Heart left ventricle (tissue), 16 donors: ENCODE results near the gene ICE1. TPM values are rescaled to one million over a fixed set of nuclear protein-coding genes. Genes with fewer than 3 reads are reported as not detected.

ENCODE experiments used
- ATAC-seq, 4 donors: fragments of 200-7000 bp; cut with Tn5 transposase; one replicate each; pipeline ENCODE4 v1.9.1; 2020 to 2022; ENCODE audit warnings: moderate library complexity in 4 of 4, mild to moderate bottlenecking in 3 of 4, moderate number of reproducible peaks in 1 of 4
- DNase-seq, 5 donors: peaks; one replicate each; pipeline ENCODE4 v3.0.0-alpha.2; 2020
- H3K27ac ChIP-seq, 12 donors: fragments of 200-600 bp; sonication (generic) in 4 of 12; one replicate each; pipeline versions ENCODE4 v1.5.0 to v1.8.0; 2016 to 2022; ENCODE audit warnings: mild to moderate bottlenecking in 2 of 12
- H3K27me3 ChIP-seq, 9 donors: fragments of 200-600 bp; sonication (generic) in 2 of 9; one replicate each; pipeline versions ENCODE4 v1.5.1 to v1.8.0; 2016 to 2022; ENCODE audit warnings: mild to moderate bottlenecking in 3 of 9
- H3K36me3 ChIP-seq, 9 donors: fragments of 200-600 bp; sonication (generic) in 2 of 9; one replicate each; pipeline versions ENCODE4 v1.5.0 to v1.8.0; 2018 to 2022; ENCODE audit warnings: mild to moderate bottlenecking in 2 of 9
- H3K4me1 ChIP-seq, 12 donors: fragments of 200-600 bp; sonication (generic) in 4 of 12; one replicate each; pipeline versions ENCODE4 v1.5.0 to v1.8.0; 2016 to 2022; ENCODE audit warnings: mild to moderate bottlenecking in 3 of 12
- H3K4me3 ChIP-seq, 12 donors: fragments of 200-600 bp; sonication (generic) in 4 of 12; one replicate each; pipeline versions ENCODE4 v1.5.0 to v1.8.0; 2017 to 2022; ENCODE audit warnings: mild to moderate bottlenecking in 9 of 12, moderate library complexity in 4 of 12
- H3K9me3 ChIP-seq, 12 donors: fragments of 200-600 bp; sonication (generic) in 4 of 12; one replicate each; pipeline versions ENCODE4 v1.5.0 to v1.8.0; 2016 to 2022; ENCODE audit warnings: mild to moderate bottlenecking in 1 of 12
- CTCF ChIP-seq, 12 donors: fragments of 200-600 bp; sonication (generic) in 4 of 12; IDR thresholded peaks; one replicate each; pipeline versions ENCODE4 v1.5.0 to v1.8.0; 2018 to 2022; ENCODE audit warnings: antibody characterized with exemption in 12 of 12, mild to moderate bottlenecking in 5 of 12
- POLR2A ChIP-seq, 2 donors: fragments of 450-650 bp; IDR thresholded peaks; one replicate each; pipeline ENCODE4 v1.6.1; 2017; ENCODE audit warnings: antibody characterized with exemption in 2 of 2, mild to moderate bottlenecking in 2 of 2, moderate library complexity in 2 of 2
- WGBS, 4 donors: extraction: QIAGEN DNeasy Blood & Tissue Kit in 2 of 4; methylation state at CpG; one replicate each; pipeline versions ENCODE4 v1.1.5 to v1.1.7; 2013 to 2018; 5-methylcytosine and 5-hydroxymethylcytosine counted together
- intact Hi-C, 10 donors: fragments of 100-400 bp; cut with DNase I; formaldehyde crosslinking; loops; one replicate each; pipeline versions ENCODE4 v1.11.1 to v1.14.2; 2022
- polyA plus RNA-seq, 2 donors: library from polyadenylated mRNA; stranded (reverse); fragments of 200-250 nt; gene quantifications; one replicate each; pipeline ENCODE4 v1.2.3, GENCODE V29; 2013
- total RNA-seq, 9 donors: library from RNA; depleted of rRNA in 2 of 9; stranded (reverse); fragments of >200 nt in 2 of 9; fragmentation: NEBNext Ultra II Directional in 3 of 9; extraction: Animal tissue kit (Norgen Biotek cat#: 25700) in 3 of 9; gene quantifications; one replicate each; pipeline versions ENCODE4 v1.1.0 to v1.2.4, GENCODE V29; 2016 to 2023
- donor health status: ischemic (EF 13 %, LVEDD 7.1; RV severe dilation, severe dysfunction).
- donor health status: healthy with polysubstance abuse.
- donor health status: DM: no; HTN: yes; CAD: no.
- donor health status: DM: no; HTN: no; CAD: no.
- donor health status: ischemic (EF 25% LVEDD 6.9; RV normal size, moderate dysfunction).
- donor health status: ischemic (EF 25% LVEDD 5.7; RV mildly dilated, moderate dysfunction).
- donor health status: healthy.
- donor health status: DM: yes; HTN: yes; CAD: no.
- donor health status: ischemic (EF 35%, LVEDD 5.7; RV mildly dilated, moderate dysfunction).
- donor health status: nonischemic (EF 11% LVEDD 7.7; RV severe dilation, severe dysfunction).
- donor health status: DM: yes; HTN: yes; CAD: no.
- donor health status: PGD.
- donor health status: ischemic (EF 29% LVEDD 5.4; RV normal size, mild dysfunction).
- donor health status: nonischemic (EF 23%, LVEDD 6.1; RV moderate dilation, normal function).

ICE1 gene
- total and polyA plus RNA-seq, 11 donors: 4.8 to 21.4 (median 18.7) TPM

GRCh38 chr5:5531371-5531770, 108.9 kb downstream of the ICE1 start:
- Histone ChIP-seq H3K27me3 (peaks cover 0 to 4% (median 0%) of the 10 kb centered on the region in 9 donors), H3K4me3 (no peak overlapping the region), H3K9me3 (peaks cover 0 to 3% (median 0%) of the 10 kb centered on the region in 12 donors), H3K4me1 (no peaks in the 10 kb centered on the region), H3K36me3 (no peaks in the 10 kb centered on the region), H3K27ac (no peak overlapping the region)
- DNase-seq: no peak
- ATAC-seq: no peak
- WGBS, 4 donors: 55 to 61% (median 57%) methylated on average over 5 of the region's 5 CpGs
- TF ChIP-seq POLR2A (IDR thresholded peaks at IDR 0.05) (no peak), CTCF (IDR thresholded peaks at IDR 0.05) (no peak)
- intact Hi-C loops: no loop called here

DNA sequence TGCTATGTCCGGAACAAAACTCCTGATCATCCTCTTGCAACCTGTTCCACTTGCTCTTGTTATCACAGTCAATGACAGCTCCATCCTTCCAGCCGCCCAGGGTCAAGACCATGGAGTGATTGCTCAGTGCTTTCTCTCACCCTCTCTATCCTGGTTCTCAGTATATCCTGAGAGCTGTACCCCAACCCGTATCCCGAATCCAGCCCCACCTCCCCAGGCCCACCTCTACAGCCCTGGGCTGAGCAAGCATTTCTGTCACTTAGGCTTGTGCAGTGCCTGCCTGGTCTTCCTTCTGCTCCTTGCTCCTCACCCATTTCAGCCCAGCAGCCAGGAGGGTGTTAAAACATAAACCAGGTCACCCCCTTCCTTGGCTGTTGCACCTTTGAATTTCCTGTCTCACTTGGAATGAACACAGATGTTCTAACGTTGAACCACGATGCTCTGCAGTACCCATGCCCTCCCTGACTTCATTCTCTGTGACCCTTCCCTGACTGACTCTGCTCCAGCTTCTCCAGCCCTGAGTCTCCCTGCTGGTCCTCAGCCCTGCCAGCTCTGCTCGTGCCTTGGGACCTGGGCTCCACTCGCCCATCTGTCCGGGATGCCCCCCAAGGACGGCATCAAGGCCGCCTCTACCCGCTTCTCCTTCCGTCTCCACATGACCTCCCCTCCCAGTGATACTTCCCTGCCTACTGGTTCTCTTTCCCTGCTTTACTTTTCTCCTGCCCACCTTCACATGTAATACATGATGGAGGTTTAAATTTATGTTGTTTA, 110.0 kb downstream of the ICE1 start:
- TF ChIP-seq CTCF (IDR thresholded peaks at IDR 0.05) (no peak), POLR2A (IDR thresholded peaks at IDR 0.05) (no peak)
- H3K4me1 ChIP-seq: no peaks in the 10 kb centered on the region
- no peak overlapping the region for H3K4me3 ChIP-seq
- intact Hi-C loops: no loop called here
- 81 to 86% (median 85%) methylated on average over 13 of the region's 13 CpGs for WGBS, 4 donors
- DNase-seq (no peak), ATAC-seq (no peak)
- no peaks in the 10 kb centered on the region for H3K36me3 ChIP-seq
- peaks cover 0 to 4% (median 0%) of the 10 kb centered on the region in 9 donors for H3K27me3 ChIP-seq
- peaks cover 0 to 3% (median 0%) of the 10 kb centered on the region in 12 donors for H3K9me3 ChIP-seq
- H3K27ac ChIP-seq: no peak overlapping the region

DNA sequence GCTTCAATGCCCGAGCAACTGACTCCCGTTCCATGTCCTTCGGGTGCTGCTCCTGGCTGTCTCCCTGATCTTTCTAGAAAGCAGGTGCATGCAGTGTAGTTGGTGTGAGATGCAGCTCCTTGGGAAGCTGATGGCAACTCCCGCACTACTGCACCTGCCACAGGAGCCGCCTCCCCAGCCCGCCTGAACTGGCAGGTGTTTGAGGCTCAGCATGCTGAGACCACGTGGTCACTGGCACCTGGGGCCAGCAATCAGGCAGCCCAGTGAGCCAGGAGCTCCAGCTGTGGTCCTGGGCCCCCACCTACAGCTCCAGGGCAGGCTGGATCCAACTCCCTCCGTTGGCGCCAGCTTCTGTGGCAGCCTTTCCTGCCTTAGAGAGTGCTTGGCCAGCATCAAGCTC, 111.5 kb downstream of the ICE1 start:
- H3K4me3 ChIP-seq: no peak overlapping the region
- intact Hi-C loops: no loop called here
- no peak for TF ChIP-seq CTCF (IDR thresholded peaks at IDR 0.05)
- TF ChIP-seq POLR2A (IDR thresholded peaks at IDR 0.05): no peak
- no peaks in the 10 kb centered on the region for H3K36me3 ChIP-seq
- no peak for ATAC-seq
- 74 to 100% (median 80%) methylated on average over 6 to 9 of the region's 9 CpGs for WGBS, 4 donors
- no peaks in the 10 kb centered on the region for H3K4me1 ChIP-seq
- H3K27me3 ChIP-seq: peaks cover 0 to 4% (median 0%) of the 10 kb centered on the region in 9 donors
- DNase-seq: no peak
- peaks cover 0 to 1% (median 0%) of the 10 kb centered on the region in 12 donors for H3K9me3 ChIP-seq
- no peak overlapping the region for H3K27ac ChIP-seq

DNA sequence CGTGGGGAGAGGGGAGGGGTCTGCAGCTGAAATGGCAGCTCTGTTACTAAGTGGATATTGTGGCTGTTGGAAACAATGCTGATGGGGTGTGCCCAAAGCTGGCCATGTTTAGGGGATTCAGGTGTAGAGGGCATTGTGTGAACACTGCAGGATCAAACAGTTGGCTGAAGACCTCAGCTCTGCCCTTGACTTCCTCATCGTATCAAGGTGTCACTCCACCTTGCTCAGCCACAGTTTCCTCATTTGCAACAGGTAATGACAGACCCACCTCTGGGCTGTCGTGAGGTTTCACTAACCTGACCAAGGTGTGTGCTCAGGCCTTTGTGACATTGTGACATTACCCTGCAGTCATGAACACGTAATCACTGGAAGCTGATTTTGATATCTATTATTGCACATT, 111.9 kb downstream of the ICE1 start:
- intact Hi-C loops: no loop called here
- DNase-seq: no peak
- no peaks in the 10 kb centered on the region for H3K36me3 ChIP-seq
- no peak for ATAC-seq
- no peaks in the 10 kb centered on the region for H3K4me1 ChIP-seq
- peaks cover 0 to 4% (median 0%) of the 10 kb centered on the region in 9 donors for H3K27me3 ChIP-seq
- WGBS, 4 donors: 83 to 90% (median 89%) methylated on average over 4 of the region's 4 CpGs
- no peak overlapping the region for H3K27ac ChIP-seq
- TF ChIP-seq CTCF (IDR thresholded peaks at IDR 0.05) (no peak), POLR2A (IDR thresholded peaks at IDR 0.05) (no peak)
- no peaks in the 10 kb centered on the region for H3K9me3 ChIP-seq
- H3K4me3 ChIP-seq: no peak overlapping the region
